ENCODE data around the gene RHBDL1. TPM values are rescaled to one million over a fixed set of nuclear protein-coding genes. Genes with fewer than 3 reads are reported as not detected.

RHBDL1 gene
- total RNA-seq, 1 experiment from 2014 or later: 12.7 TPM

DNA sequence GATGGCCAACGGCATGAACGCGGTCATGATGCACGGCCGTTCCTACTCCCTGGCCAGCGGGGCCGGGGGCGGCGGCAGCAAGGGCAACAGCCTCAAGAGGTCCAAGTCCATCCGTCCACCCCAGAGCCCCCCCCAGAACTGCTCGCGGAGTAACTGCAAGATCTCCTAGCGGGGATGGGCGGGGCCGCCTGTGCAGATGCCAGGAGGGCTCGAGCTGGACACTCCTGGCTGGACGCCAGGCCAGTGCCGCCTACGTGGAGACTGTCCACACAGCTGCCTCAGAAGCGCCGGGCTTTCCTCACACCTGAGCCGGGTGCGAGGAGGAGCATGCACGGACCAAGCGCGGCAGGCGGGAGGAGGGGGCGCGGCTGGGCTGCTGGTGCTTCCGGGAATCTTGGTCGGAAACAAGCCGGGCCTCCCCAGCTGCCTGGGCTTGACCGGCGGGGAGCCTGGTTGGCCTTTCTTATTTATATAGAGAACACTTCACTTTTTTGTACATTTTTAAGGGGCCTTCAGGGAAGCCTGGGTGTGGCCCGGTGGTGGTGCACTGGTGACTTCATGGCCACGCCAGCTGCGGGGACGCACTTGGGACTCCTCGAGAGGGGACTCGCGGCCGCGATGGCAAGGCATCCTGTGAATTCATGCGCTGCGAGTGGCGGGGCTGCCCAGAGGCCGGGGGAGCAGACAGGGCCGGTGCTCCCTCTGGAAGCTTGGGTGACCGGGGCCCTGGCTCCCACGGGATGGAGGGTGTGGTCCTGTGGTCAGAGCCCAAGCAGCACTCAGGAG lies 47.8 kb upstream of the RHBDL1 start:
- H3K79me2 ChIP-seq (ENCODE audit: insufficient read depth, low read length): no peaks in the 10 kb centered on the region
- DNase-seq (ENCODE audit: low read depth, low spot score): no peak
- peak overlapping the region; percentile 57 for H3K9ac ChIP-seq (ENCODE audit: low read length)
- no peak; the same call in 1 of the 2 replicates for TF ChIP-seq POLR2AphosphoS5 (IDR thresholded peaks at IDR 0.05; ENCODE audit: low read depth, low read length)
- no peak for TF ChIP-seq ZFX (IDR thresholded peaks at IDR 0.05)
- TF ChIP-seq POLR2A (IDR thresholded peaks at IDR 0.05; ENCODE audit: borderline replicate concordance, extremely low read depth, insufficient read depth, insufficient read length): no peak
- TF ChIP-seq CBX3 (IDR thresholded peaks at IDR 0.05; ENCODE audit: low read depth): peak; percentile 83
- TF ChIP-seq, protein P1, sequence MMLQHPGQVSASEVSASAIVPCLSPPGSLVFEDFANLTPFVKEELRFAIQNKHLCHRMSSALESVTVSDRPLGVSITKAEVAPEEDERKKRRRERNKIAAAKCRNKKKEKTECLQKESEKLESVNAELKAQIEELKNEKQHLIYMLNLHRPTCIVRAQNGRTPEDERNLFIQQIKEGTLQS (IDR thresholded peaks at IDR 0.05): no peak
- TF ChIP-seq YY1 (IDR thresholded peaks at IDR 0.05; ENCODE audit: extremely low read depth, insufficient replicate concordance, low read depth, low read length): no peak
- no peak for TF ChIP-seq JUND (IDR thresholded peaks at IDR 0.05)
- TF ChIP-seq, protein P2, sequence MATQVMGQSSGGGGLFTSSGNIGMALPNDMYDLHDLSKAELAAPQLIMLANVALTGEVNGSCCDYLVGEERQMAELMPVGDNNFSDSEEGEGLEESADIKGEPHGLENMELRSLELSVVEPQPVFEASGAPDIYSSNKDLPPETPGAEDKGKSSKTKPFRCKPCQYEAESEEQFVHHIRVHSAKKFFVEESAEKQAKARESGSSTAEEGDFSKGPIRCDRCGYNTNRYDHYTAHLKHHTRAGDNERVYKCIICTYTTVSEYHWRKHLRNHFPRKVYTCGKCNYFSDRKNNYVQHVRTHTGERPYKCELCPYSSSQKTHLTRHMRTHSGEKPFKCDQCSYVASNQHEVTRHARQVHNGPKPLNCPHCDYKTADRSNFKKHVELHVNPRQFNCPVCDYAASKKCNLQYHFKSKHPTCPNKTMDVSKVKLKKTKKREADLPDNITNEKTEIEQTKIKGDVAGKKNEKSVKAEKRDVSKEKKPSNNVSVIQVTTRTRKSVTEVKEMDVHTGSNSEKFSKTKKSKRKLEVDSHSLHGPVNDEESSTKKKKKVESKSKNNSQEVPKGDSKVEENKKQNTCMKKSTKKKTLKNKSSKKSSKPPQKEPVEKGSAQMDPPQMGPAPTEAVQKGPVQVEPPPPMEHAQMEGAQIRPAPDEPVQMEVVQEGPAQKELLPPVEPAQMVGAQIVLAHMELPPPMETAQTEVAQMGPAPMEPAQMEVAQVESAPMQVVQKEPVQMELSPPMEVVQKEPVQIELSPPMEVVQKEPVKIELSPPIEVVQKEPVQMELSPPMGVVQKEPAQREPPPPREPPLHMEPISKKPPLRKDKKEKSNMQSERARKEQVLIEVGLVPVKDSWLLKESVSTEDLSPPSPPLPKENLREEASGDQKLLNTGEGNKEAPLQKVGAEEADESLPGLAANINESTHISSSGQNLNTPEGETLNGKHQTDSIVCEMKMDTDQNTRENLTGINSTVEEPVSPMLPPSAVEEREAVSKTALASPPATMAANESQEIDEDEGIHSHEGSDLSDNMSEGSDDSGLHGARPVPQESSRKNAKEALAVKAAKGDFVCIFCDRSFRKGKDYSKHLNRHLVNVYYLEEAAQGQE (IDR thresholded peaks at IDR 0.05; ENCODE audit: low read depth): no peak
- TF ChIP-seq FOSL1 (IDR thresholded peaks at IDR 0.05; ENCODE audit: low read depth): no peak
- peak; percentile 44; the same call in 1 of the 2 replicates for TF ChIP-seq SP1 (IDR thresholded peaks at IDR 0.05; ENCODE audit: low read depth)
- no peak for TF ChIP-seq TCF7L2 (IDR thresholded peaks at IDR 0.05; ENCODE audit: borderline replicate concordance, extremely low read depth, insufficient read depth, insufficient read length)
- TF ChIP-seq, protein P3, sequence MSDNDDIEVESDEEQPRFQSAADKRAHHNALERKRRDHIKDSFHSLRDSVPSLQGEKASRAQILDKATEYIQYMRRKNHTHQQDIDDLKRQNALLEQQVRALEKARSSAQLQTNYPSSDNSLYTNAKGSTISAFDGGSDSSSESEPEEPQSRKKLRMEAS (IDR thresholded peaks at IDR 0.05): peak; percentile 98
- no peak for TF ChIP-seq CEBPB (IDR thresholded peaks at IDR 0.05; ENCODE audit: low read depth)
- no peak for TF ChIP-seq EZH2 (IDR thresholded peaks at IDR 0.05)
- TF ChIP-seq RAD21 (IDR thresholded peaks at IDR 0.05; ENCODE audit: low read depth): no peak
- TF ChIP-seq, protein P4, sequence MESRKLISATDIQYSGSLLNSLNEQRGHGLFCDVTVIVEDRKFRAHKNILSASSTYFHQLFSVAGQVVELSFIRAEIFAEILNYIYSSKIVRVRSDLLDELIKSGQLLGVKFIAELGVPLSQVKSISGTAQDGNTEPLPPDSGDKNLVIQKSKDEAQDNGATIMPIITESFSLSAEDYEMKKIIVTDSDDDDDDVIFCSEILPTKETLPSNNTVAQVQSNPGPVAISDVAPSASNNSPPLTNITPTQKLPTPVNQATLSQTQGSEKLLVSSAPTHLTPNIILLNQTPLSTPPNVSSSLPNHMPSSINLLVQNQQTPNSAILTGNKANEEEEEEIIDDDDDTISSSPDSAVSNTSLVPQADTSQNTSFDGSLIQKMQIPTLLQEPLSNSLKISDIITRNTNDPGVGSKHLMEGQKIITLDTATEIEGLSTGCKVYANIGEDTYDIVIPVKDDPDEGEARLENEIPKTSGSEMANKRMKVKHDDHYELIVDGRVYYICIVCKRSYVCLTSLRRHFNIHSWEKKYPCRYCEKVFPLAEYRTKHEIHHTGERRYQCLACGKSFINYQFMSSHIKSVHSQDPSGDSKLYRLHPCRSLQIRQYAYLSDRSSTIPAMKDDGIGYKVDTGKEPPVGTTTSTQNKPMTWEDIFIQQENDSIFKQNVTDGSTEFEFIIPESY (IDR thresholded peaks at IDR 0.05; ENCODE audit: extremely low read depth, insufficient replicate concordance, low read length): no peak
- TF ChIP-seq, protein P5, sequence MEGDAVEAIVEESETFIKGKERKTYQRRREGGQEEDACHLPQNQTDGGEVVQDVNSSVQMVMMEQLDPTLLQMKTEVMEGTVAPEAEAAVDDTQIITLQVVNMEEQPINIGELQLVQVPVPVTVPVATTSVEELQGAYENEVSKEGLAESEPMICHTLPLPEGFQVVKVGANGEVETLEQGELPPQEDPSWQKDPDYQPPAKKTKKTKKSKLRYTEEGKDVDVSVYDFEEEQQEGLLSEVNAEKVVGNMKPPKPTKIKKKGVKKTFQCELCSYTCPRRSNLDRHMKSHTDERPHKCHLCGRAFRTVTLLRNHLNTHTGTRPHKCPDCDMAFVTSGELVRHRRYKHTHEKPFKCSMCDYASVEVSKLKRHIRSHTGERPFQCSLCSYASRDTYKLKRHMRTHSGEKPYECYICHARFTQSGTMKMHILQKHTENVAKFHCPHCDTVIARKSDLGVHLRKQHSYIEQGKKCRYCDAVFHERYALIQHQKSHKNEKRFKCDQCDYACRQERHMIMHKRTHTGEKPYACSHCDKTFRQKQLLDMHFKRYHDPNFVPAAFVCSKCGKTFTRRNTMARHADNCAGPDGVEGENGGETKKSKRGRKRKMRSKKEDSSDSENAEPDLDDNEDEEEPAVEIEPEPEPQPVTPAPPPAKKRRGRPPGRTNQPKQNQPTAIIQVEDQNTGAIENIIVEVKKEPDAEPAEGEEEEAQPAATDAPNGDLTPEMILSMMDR (IDR thresholded peaks at IDR 0.05 in 2 of 3, conservative IDR thresholded peaks at IDR 0.05 in 1 of 3; ENCODE audit: borderline replicate concordance in 1 of 3, insufficient read depth in 1 of 3, low read depth in 2 of 3, low read length in 2 of 3): no peak
- no peak for TF ChIP-seq SRF (IDR thresholded peaks at IDR 0.05; ENCODE audit: low read depth)
- peak; percentile 48; the same call in 1 of the 2 replicates for TF ChIP-seq EGR1 (IDR thresholded peaks at IDR 0.05; ENCODE audit: low read depth)

More for the DNA sequence above, 47.8 kb upstream of the RHBDL1 start:
- ATAC-seq: peak; percentile 30
- no peaks in the 10 kb centered on the region for H3K27me3 ChIP-seq (ENCODE audit: insufficient read depth, low read length)
- no peaks in the 10 kb centered on the region for H3K36me3 ChIP-seq (ENCODE audit: control insufficient read depth in 1 of 2, insufficient read depth in 2 of 2, low read length in 2 of 2)
- H2AFZ ChIP-seq (ENCODE audit: low read depth, low read length, poor library complexity, severe bottlenecking): no peak overlapping the region
- H3K4me1 ChIP-seq (ENCODE audit: control insufficient read depth in 1 of 2, insufficient read depth in 2 of 2, low read length in 2 of 2): peaks cover 29 to 47% of the 10 kb centered on the region in 2 experiments
- no peaks in the 10 kb centered on the region for H4K20me1 ChIP-seq (ENCODE audit: insufficient read depth)
- intact Hi-C loops (cut with micrococcal nuclease): loop anchor here (5.0 kb wide), 1 partner anchor 35 kb away; the partner anchor contains the start of gene RAB40C
- no TSS peak for BruUV-seq (replicated peaks)
- peak overlapping the region; percentile 83 for H3K27ac ChIP-seq (ENCODE audit: low read depth, low read length)
- no peaks in the 10 kb centered on the region for H3K9me3 ChIP-seq (ENCODE audit: control insufficient read depth in 1 of 2, insufficient read depth in 1 of 2, low read depth in 1 of 2, low read length in 2 of 2)
- ChIA-PET RAD21 (ENCODE audit: low non-redundant PET in 1 of 2, low total read pairs in 2 of 2, uncharacterized antibody in 2 of 2, unreplicated experiment in 2 of 2) (interaction anchor here in 1 of 2 experiments (0.9 kb wide), 1 partner anchor 39 kb away, joined by 3 read pairs; no protein-coding TSS in a partner anchor), CTCF (no interaction called here), POLR2A (no interaction called here)
- peak overlapping the region; percentile 61 for H3K4me2 ChIP-seq (ENCODE audit: low read length)
- H3K9me2 ChIP-seq (ENCODE audit: insufficient read depth): no peaks in the 10 kb centered on the region
- peak overlapping the region in 1 of 2 experiments; percentile 20; a peak in 1 of 4 replicates for H3K4me3 ChIP-seq (replicated peaks in 1 of 2; ENCODE audit: low read depth in 1 of 2, low read length in 2 of 2)

Measured in HCT116 (cell line).